ENCODE results near the gene SBNO2. TPM values are rescaled to one million over a fixed set of nuclear protein-coding genes. Genes with fewer than 3 reads are reported as not detected.
"Not testable (repeated sequence)": the region's sequence is repeated elsewhere in the genome, so short reads cannot be mapped to it uniquely, and the experiment has no call there.

The SBNO2 gene
- total RNA-seq, 1 donor from 2014 or later = 61.6 TPM

DNA sequence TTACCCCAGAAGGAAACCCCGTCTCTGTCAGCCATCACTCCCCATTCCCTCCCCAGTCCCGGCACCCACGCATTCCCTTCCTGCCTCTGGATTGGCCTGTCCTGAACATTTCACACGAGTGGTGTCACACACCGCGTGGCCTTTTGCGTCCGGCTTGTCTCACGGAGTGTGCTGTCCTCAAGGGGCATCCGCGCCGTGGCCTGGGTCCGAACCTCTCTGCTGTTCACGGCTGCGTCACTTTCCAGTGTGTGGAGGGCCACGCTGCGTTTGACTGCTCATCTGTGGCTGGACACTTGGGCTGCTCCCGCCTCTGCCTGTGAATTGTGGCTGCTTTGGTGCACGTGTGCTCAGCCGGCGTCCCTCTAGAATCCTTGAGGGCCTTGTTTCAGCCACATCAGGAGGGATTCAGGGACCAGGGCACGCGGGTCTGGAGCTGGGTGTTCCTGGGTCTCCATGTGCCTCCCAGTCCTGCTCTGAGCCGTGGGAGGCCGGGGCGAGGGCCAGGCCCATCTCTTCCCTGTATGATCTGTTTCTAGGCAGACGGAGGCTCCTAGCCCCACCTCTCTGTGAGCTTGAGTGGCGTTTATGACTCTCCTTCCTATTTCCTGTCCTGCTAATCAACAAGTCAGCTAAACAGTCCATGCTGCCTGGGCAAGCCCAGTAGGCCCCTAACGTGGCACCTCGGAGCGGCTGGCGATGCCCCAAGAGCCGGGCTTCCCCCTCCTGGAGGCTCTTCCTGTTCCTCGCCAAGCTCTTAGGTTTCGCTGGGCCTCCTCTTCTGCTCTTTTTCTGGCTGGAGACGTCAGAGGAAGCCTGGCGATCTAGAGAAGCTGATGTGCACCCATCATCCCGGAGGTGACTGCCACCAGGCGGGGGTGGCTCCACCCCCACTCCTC lies 39.6 kb upstream of the SBNO2 start:
- Mint-ChIP-seq H3K36me3 (ENCODE audit: unreplicated experiment) (peaks cover 8% of the 10 kb centered on the region), H3K4me1 (ENCODE audit: unreplicated experiment) (peaks cover 50% of the 10 kb centered on the region), H3K27me3 (ENCODE audit: unreplicated experiment) (no peaks in the 10 kb centered on the region), H3K4me3 (ENCODE audit: unreplicated experiment) (no peak overlapping the region), H3K27ac (ENCODE audit: unreplicated experiment) (peak overlapping the region; percentile 91), H3K9me3 (ENCODE audit: unreplicated experiment) (no peaks in the 10 kb centered on the region)
- TF ChIP-seq, protein P1, sequence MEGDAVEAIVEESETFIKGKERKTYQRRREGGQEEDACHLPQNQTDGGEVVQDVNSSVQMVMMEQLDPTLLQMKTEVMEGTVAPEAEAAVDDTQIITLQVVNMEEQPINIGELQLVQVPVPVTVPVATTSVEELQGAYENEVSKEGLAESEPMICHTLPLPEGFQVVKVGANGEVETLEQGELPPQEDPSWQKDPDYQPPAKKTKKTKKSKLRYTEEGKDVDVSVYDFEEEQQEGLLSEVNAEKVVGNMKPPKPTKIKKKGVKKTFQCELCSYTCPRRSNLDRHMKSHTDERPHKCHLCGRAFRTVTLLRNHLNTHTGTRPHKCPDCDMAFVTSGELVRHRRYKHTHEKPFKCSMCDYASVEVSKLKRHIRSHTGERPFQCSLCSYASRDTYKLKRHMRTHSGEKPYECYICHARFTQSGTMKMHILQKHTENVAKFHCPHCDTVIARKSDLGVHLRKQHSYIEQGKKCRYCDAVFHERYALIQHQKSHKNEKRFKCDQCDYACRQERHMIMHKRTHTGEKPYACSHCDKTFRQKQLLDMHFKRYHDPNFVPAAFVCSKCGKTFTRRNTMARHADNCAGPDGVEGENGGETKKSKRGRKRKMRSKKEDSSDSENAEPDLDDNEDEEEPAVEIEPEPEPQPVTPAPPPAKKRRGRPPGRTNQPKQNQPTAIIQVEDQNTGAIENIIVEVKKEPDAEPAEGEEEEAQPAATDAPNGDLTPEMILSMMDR (IDR thresholded peaks at IDR 0.05) = no peak
- DNase-seq (ENCODE audit: extremely low spot score, unreplicated experiment) = no peak

DNA sequence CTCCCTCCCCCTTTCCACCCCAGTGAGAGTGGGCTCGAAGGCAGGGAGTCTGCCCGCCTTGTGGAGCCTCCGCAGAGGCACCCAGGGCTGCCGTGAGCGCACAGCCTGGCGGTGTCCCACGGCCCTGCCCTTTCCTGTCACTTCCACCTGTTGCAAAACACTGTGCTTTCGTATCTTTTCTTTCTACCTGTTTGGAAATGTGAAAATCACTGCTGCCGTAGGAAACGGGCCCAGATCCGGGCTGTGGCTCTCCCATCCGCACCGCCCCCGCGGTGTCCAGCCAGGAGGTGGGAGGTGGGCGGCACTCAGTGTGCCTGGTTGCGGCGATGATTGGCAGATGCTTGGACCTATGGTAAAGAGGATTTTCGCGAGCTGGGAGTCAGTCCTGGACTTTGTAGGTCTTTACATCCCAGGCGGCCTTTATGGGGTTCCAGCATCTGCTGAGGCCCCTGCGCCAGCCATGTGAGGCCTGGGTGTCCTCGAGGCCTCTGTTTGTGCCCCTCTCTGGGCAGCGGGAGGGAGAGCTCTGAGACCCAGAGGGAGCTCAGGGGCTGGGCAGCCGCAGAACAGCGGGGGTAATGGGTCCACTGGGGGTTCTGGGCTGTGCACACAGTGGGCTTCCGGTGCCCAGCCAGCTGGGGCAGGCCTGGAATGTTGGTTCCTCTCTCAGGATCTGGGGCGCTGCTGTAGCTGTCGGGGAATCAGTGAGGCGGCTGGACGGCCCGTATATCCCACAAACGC lies 37.6 kb upstream of the SBNO2 start:
- no peaks in the 10 kb centered on the region for H3K27me3 Mint-ChIP-seq (ENCODE audit: unreplicated experiment)
- peaks cover 65% of the 10 kb centered on the region for H3K4me1 Mint-ChIP-seq (ENCODE audit: unreplicated experiment)
- peak; percentile 80 for DNase-seq (ENCODE audit: extremely low spot score, unreplicated experiment)
- H3K36me3 Mint-ChIP-seq (ENCODE audit: unreplicated experiment) = peaks cover 6% of the 10 kb centered on the region
- H3K9me3 Mint-ChIP-seq (ENCODE audit: unreplicated experiment) = no peaks in the 10 kb centered on the region
- H3K27ac Mint-ChIP-seq (ENCODE audit: unreplicated experiment) = peak overlapping the region; percentile 41
- no peak overlapping the region for H3K4me3 Mint-ChIP-seq (ENCODE audit: unreplicated experiment)
- TF ChIP-seq, protein P1 (IDR thresholded peaks at IDR 0.05) = no peak

DNA sequence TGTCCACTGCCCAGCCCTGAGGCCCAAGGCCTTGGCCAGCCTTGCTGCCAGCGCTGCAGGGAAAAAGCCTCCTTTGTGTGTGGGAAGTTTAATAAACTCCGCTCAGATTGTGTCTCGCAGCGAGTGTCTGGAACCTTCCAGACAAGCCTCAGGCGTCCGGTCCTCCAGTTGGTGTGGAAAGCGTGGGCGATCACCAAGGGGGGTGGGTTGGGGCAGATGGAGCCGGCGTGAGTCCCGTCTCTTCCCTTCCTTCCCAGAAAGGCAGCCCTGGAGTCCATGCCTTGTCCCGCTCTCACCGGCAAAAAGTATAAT lies 36.1 kb upstream of the SBNO2 start:
- Mint-ChIP-seq H3K36me3 (ENCODE audit: unreplicated experiment) (peaks cover 6% of the 10 kb centered on the region), H3K9me3 (ENCODE audit: unreplicated experiment) (no peaks in the 10 kb centered on the region), H3K4me1 (ENCODE audit: unreplicated experiment) (peaks cover 53% of the 10 kb centered on the region), H3K27me3 (ENCODE audit: unreplicated experiment) (no peaks in the 10 kb centered on the region), H3K4me3 (ENCODE audit: unreplicated experiment) (no peak overlapping the region), H3K27ac (ENCODE audit: unreplicated experiment) (peak overlapping the region; percentile 31)
- TF ChIP-seq, protein P1 (IDR thresholded peaks at IDR 0.05) = no peak
- no peak for DNase-seq (ENCODE audit: extremely low spot score, unreplicated experiment)

DNA sequence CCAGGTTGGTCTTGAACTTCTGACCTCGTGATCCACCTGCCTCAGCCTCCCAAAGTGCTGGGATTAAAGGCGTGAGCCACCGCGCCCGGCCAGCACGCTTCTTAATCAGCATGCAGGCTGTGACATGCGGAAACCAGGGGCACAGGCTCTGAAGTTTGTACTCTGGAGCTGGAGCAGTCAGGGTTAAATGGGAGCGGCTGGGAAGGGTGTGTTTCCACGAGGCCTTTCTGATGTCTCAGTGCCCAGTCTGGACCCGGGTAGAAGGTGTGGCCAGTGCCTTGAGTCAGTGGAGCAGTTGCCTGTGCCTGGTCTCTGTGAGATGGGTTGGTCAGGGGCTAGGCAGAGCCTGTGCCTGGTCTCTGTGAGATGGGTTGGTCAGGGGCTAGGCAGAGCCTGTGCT lies 34.8 kb upstream of the SBNO2 start:
- H3K27me3 Mint-ChIP-seq (ENCODE audit: unreplicated experiment); H3K4me3 Mint-ChIP-seq (ENCODE audit: unreplicated experiment); H3K36me3 Mint-ChIP-seq (ENCODE audit: unreplicated experiment); H3K27ac Mint-ChIP-seq (ENCODE audit: unreplicated experiment); H3K9me3 Mint-ChIP-seq (ENCODE audit: unreplicated experiment); DNase-seq (ENCODE audit: extremely low spot score, unreplicated experiment): not testable (repeated sequence)
- H3K4me1 Mint-ChIP-seq (ENCODE audit: unreplicated experiment) = peaks cover 47% of the 10 kb centered on the region

GRCh38 chr19:1206864-1207450 lies 32.9 kb upstream of the SBNO2 start:
- Mint-ChIP-seq H3K9me3 (ENCODE audit: unreplicated experiment) (no peaks in the 10 kb centered on the region), H3K27ac (ENCODE audit: unreplicated experiment) (peak overlapping the region; percentile 89), H3K36me3 (ENCODE audit: unreplicated experiment) (peaks cover 1% of the 10 kb centered on the region), H3K4me1 (ENCODE audit: unreplicated experiment) (peaks cover 52% of the 10 kb centered on the region), H3K27me3 (ENCODE audit: unreplicated experiment) (no peaks in the 10 kb centered on the region), H3K4me3 (ENCODE audit: unreplicated experiment) (peak overlapping the region; percentile 94)
- TF ChIP-seq, protein P1 (IDR thresholded peaks at IDR 0.05) = no peak
- no peak for DNase-seq (ENCODE audit: extremely low spot score, unreplicated experiment)

Data from osteocyte (in vitro differentiated cells).